ENCODE data around the gene IFT57. TPM values are rescaled to one million over a fixed set of nuclear protein-coding genes. Genes with fewer than 3 reads are reported as not detected.
"Not testable (repeated sequence)": the region's sequence is repeated elsewhere in the genome, so short reads cannot be mapped to it uniquely, and the experiment has no call there.

The IFT57 gene
- 24.9 TPM for total RNA-seq

GRCh38 chr3:108221911-108222852, at the start of gene IFT57:
TSS of gene IFT57 (minus strand) at chr3:108222424. CDS start at chr3:108222322, 102 bp downstream.
- peak; percentile 99 for ATAC-seq

GRCh38 chr3:108271626-108272025, 49.4 kb upstream of the IFT57 start:
- ATAC-seq = no peak

- ATAC-seq = not testable (repeated sequence)
Observed at GRCh38 chr3:108268235-108268634, 46.0 kb upstream of the IFT57 start.

- not testable (repeated sequence) for ATAC-seq
Observed at GRCh38 chr3:108264534-108265298, 42.5 kb upstream of the IFT57 start.

GRCh38 chr3:108255131-108255530, 32.9 kb upstream of the IFT57 start:
- ATAC-seq = no peak

GRCh38 chr3:108251844-108252243, 29.6 kb upstream of the IFT57 start:
- no peak for ATAC-seq

GRCh38 chr3:108251265-108251664, 29.0 kb upstream of the IFT57 start:
- ATAC-seq = no peak

GRCh38 chr3:108250626-108251025, 28.4 kb upstream of the IFT57 start:
- no peak for ATAC-seq

- no peak for ATAC-seq
Observed at GRCh38 chr3:108243243-108243642, 21.0 kb upstream of the IFT57 start.

- no peak for ATAC-seq
Observed at GRCh38 chr3:108242776-108243175, 20.6 kb upstream of the IFT57 start.

GRCh38 chr3:108241721-108242120, 19.5 kb upstream of the IFT57 start:
- ATAC-seq = no peak

GRCh38 chr3:108241146-108241545, 18.9 kb upstream of the IFT57 start:
- ATAC-seq = no peak

- no peak for ATAC-seq
Observed at GRCh38 chr3:108239082-108239481, 16.9 kb upstream of the IFT57 start.

- ATAC-seq = no peak
Observed at GRCh38 chr3:108235290-108235689, 13.1 kb upstream of the IFT57 start.

- no peak for ATAC-seq
Observed at GRCh38 chr3:108234387-108234957, 12.2 kb upstream of the IFT57 start.

GRCh38 chr3:108228286-108228685, 6.1 kb upstream of the IFT57 start:
- no peak for ATAC-seq

GRCh38 chr3:108227131-108227530, 4.9 kb upstream of the IFT57 start:
- no peak for ATAC-seq

GRCh38 chr3:108225221-108225620, 3.0 kb upstream of the IFT57 start:
- ATAC-seq = no peak

GRCh38 chr3:108223928-108224327, 1.7 kb upstream of the IFT57 start:
- no peak for ATAC-seq

- no peak for ATAC-seq
Observed at GRCh38 chr3:108222853-108223565, 785 bp upstream of the IFT57 start.

GRCh38 chr3:108221393-108221792, 831 bp downstream of the IFT57 start:
- no peak for ATAC-seq

GRCh38 chr3:108219336-108219735, 2.9 kb downstream of the IFT57 start:
- ATAC-seq = no peak

GRCh38 chr3:108218811-108219210, 3.4 kb downstream of the IFT57 start:
- ATAC-seq = no peak
